Activated CD4-positive, alpha-beta T cell treated with anti-CD3 and anti-CD28 coated beads, Interleukin-2, amount 50 U/mL, for 16 hours (primary cell): ENCODE results near the gene KIFBP.
A peak's percentile ranks its signal among the peaks of the same experiment; 100 is the strongest.
"Not testable (repeated sequence)": the region's sequence is repeated elsewhere in the genome, so short reads cannot be mapped to it uniquely, and the experiment has no call there.

Experiments used
- DNase-seq: peaks from one replicate; pipeline ENCODE4 v3.0.0-alpha.2; 2020

Gene KIFBP

GRCh38 chr10:69004821-69005220, 16.2 kb downstream of the KIFBP start:
- peak; percentile 56 for DNase-seq

GRCh38 chr10:69005704-69006485, 17.3 kb downstream of the KIFBP start:
- DNase-seq: no peak

- DNase-seq: no peak
These were observed 18.7 kb downstream of the KIFBP start for GRCh38 chr10:69007260-69007659.

DNA sequence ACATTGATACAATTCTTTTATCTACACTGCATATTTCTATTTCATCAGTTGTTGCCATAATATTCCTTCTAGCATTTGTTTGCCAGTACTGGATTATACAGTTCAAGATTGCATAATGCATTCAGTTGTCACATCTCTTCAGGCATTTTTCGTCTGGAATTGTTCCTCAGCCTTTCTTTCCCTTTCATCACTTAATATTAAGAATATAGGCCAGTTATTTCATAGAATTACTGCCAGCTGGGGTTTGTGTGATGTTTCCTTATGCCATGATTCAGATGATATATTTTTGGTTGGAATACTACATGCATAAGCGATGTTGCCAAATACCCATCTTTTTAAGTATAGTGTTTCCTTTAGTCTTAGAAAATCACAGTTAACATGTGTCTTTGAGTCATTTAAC, 20.8 kb downstream of the KIFBP start:
- no peak for DNase-seq

DNA sequence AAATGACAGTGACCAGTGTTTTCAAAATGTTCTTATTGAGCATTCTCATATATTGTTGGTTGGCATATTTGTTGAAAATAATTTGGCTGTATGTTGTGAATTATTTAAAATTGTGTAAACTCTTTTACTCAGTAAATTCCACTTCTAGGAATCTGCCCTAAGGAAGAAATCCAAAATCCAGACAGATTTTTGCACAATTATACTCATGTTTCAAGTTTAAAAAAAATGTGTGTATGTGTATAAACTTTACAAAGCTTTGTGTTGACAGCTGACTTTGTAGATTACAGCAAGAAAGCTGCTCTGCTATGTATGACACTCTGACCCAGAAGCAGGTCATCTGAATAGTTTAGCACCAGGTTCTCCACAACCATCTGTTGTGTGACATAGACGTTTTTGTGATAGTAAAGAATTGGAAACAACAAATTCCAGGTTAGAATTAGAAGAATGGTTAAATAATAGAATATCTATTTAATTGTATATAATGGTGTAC, 21.6 kb downstream of the KIFBP start:
- no peak for DNase-seq

- not testable (repeated sequence) for DNase-seq
These were observed 24.2 kb downstream of the KIFBP start for GRCh38 chr10:69012778-69013177.

DNA sequence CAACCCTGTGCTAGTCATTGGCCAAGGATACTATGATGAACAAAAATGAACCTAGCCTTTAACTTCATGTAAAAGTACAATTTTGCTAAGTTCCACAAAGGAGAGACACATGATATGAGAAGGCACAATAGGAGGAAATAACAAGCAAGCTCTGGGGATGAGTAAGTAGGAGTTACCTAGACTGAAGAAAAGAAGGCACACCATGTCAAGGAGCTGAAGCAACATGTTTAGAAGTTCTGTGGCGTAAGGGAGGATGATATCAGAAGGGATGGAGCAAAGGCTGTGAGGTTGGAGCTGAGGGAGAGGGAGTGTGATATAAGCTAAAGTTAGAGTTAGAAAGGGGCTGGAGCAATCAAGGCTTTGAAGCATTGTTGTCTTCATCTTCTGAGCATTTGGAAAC, 25.6 kb downstream of the KIFBP start:
- no peak for DNase-seq

- DNase-seq: no peak
These were observed 30.0 kb downstream of the KIFBP start for GRCh38 chr10:69018613-69019012.

DNA sequence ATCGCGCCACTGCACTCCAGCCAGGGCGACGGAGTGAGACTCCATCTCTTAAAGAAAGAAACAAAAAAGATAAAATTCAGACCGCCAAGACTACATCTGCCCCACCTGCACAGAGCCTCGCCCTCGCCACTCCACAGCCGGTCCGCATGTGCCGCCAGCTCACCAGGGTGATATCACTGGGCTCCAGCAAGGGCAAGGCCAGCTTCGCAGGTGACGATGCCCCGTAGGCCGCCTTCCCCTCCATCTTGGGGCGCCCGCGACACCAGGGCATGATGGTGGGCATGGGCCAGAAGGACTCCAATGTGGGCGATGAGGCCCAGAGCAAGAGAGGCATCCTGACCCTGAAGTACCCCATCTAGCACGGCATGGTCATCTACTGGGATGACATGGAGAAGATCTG, 34.0 kb downstream of the KIFBP start:
- DNase-seq: no peak

- DNase-seq: no peak
These were observed 36.8 kb downstream of the KIFBP start for GRCh38 chr10:69025370-69025896.

DNA sequence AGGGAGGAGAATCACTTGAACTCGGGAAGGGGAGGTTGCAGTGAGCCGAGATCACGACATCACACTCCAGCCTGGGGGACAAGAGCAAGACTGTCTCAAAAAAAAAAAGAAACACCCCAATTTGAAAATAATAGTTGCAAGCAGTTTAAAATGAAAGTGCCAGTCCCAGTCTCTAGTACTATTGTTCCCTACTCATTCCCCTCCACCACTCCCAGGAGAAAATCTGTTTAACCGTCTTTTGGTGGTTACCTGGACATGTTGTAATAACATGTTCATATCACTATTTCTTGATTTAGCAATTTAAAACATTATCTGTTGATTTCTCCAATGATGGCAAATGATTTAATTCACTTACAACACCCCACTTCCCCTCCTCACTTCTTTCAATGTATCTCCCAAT, 44.7 kb downstream of the KIFBP start:
- DNase-seq: no peak

GRCh38 chr10:69037489-69037888, 48.9 kb downstream of the KIFBP start:
- no peak for DNase-seq

GRCh38 chr10:69040904-69041303, 52.3 kb downstream of the KIFBP start:
- DNase-seq: not testable (repeated sequence)

DNA sequence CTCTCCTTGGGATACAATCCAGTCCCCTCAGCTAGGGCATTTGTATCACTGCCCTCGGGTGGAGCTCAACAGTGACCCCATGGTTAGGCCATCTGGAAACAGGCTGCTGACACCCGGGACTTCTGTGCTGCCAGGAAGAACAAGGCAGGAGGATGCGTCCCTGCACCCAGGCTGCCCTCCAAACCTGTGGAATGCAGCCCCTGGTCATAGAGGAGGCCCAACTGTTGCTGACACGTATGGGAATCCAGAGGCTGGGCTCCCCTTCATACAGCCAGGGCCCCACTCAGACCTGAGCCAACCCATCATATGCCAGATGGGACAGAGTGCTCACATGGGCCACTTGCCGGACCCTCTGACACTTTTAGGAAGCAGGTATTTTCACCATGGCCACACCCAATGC, 53.8 kb downstream of the KIFBP start:
- DNase-seq: no peak

DNA sequence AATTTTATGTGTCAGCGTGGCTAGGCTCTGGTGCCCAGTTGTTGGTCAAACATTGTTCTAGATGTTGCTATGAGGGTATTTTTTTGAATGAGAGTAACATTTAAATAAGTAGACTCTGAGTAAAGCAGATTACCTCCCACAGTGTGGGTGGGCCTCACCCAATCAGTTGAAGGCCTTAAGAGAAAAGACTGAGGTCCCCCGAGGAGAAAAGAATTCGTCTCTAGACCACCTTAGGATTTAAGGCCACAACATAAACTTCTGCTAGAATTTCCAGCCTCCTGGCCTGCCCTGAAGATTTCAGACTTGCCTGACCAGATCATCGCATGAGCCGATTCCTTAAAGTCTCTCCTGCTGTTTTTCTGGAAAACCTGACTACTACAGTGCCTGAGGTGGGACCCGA, 54.2 kb downstream of the KIFBP start:
- DNase-seq: no peak

- peak; percentile 63 for DNase-seq
These were observed 55.4 kb downstream of the KIFBP start for GRCh38 chr10:69043931-69044531.

DNA sequence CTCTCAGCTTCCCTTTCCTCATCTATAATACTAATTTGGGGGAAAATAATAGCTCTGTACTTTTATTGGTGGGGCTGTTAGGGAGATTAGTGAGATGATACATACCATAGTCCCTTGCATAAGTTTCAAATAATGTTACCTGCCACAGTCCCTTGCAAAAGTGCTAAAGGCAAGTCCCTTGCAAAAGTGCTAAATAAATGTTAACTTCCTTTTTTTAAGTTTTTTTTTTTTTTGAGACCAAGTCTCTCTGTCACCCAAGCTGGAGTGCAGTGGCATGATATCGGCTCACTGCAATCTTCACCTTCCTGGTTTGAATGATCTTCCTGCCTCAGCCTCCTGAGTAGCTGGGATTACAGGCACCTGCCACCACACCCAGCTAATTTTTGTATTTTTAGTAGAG, 55.9 kb downstream of the KIFBP start:
- no peak for DNase-seq

DNA sequence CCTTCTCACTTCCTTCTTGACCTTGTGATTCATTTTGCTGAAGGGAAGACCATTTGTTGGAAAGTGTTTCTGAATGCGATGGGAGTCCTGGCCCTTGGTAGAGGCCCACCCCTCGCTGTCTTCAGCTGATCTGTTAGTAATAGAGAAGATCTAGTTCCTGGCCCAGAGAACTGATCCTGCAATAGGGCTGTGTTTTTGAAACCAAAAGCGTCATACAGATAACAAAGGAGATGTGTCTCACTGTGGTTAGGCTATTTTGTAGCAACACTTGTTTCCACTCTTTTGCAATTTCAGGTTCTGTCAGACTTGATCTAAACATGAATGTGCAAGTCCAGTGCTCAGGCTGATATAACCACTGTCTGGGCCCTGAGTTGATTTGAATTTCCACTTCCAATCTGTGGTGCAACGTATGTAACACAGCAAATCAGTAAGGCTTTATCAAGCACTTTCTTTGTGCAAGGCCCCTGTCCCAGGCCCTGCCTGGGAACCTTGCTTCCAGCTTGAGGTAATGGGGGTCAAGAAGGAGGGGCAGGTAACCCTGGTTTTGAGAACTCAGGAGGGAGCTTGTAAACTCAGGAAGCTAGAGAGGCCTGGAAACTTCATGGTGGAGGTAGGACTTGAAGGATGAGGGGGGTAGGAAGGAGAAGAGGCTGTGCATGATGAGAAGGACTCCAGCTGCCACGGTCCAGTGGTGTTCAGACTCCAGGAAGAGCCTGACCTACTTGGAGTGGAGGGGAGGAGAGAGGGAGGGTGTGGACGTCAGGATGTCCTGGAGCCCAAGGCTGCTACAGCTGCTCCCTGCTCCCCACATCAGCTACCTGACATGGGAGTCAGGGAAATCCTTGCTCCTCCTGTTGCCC, 57.1 kb downstream of the KIFBP start:
- peak; percentile 92 for DNase-seq

- no peak for DNase-seq
These were observed 58.7 kb downstream of the KIFBP start for GRCh38 chr10:69047111-69047832.

GRCh38 chr10:69048103-69048502, 59.5 kb downstream of the KIFBP start:
- peak; percentile 68 for DNase-seq

DNA sequence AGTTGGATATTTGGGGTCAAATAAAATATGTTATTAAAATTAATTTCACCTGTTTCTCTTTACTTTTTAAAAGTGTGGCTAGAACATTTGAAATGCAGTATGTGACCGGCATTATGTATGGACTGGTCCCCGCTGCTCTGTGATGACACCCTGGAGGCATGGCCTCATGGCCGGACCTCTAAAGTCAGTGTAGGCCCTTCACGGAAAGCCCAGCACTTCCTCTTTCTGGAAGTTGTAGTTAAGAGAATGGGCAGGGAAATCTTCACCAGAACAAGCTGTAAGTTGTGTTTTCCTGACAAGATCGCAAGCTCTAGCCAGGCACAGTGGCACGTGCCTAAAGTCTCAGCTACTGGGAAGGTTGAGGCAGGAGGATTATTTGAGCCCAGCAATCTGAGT, 61.0 kb downstream of the KIFBP start:
- DNase-seq: no peak

- DNase-seq: peak; percentile 39
These were observed 62.7 kb downstream of the KIFBP start for GRCh38 chr10:69051303-69051702.
